T47D (cell line): ENCODE results near the gene AMMECR1L.
"Not testable (repeated sequence)": the region's sequence is repeated elsewhere in the genome, so short reads cannot be mapped to it uniquely, and the experiment has no call there.

Source experiments
- DNase-seq, 2 experiments: peaks; one replicate each; pipeline versions ENCODE4 v3.0.0 to v3.0.0-alpha.2; 2011 to 2012; ENCODE audit warnings: low read depth in 1 of 2, low spot score in 1 of 2
- JUND ChIP-seq: IDR thresholded peaks from 2 replicates; pipeline ENCODE4 v1.6.1; 2012; ENCODE audit warnings: low read depth
- in situ Hi-C: cut with HindIII; loops from 2 replicates; pipeline ENCODE4 v1.10.0; 2016; ENCODE audit warnings: low sequenced_read_pairs, low pct_unique_long_range_greater_than_20kb

AMMECR1L gene

DNA sequence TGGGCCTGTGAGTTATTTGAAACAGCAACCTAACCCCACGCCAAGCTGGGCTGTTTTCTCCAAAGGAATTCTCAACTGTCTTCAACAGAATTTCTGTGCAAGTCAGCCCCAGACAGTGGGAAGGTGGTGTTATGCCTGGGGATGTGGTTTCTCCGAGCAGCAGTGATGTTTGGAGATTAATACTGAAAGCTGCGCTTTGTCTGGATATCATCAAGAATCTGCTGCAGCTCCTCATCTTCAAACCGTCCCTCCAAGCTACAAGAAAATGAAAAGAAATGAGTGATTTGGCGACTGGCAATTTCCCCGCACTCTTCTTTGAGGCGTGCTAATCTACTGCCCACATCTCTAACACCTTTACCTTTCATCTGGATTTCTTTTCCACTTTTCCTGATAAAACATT lies 37.8 kb downstream of the AMMECR1L start:
- TF ChIP-seq JUND: no peak
- in situ Hi-C loops: no loop called here
- no peak for DNase-seq

DNA sequence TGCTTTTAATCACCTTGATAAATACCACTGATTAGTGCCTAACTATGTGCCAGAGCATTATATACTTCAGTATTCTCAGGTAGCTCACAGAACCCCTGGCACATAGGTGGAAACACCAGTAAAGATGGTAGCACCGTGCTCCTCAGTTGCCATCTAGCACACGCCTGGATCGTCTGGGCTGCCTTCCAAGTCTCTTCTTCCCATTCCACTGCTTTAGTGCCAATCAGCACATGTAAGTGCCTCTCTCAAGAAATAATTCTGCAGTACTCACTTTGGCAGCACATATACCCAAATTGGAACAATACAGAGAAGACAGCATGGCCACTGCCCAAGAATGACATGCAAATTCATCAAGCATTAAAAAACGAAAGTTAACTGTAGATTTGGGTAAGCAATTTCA lies 40.8 kb downstream of the AMMECR1L start:
- no peak for TF ChIP-seq JUND
- in situ Hi-C loops: no loop called here
- DNase-seq: no peak

DNA sequence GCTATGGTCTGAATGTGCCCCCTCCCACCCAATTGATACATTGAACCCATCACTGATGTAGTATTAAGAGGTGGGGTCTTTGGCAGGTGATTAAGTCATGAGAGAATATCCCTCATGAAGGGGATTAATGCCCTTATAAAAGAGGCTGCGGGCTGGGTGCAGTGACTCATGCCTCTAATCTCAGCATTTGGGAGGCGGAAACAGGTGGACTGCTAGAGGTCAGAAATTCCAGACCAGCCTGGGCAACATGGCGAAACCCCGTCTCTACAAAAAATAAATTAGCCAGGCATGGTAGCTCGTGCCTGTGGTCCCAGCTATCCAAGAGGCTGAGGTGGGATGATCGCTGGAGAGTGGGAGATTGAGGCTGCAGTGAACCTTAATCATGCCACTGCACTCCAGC lies 42.1 kb downstream of the AMMECR1L start:
- no peak for DNase-seq
- in situ Hi-C loops: no loop called here
- no peak for TF ChIP-seq JUND

DNA sequence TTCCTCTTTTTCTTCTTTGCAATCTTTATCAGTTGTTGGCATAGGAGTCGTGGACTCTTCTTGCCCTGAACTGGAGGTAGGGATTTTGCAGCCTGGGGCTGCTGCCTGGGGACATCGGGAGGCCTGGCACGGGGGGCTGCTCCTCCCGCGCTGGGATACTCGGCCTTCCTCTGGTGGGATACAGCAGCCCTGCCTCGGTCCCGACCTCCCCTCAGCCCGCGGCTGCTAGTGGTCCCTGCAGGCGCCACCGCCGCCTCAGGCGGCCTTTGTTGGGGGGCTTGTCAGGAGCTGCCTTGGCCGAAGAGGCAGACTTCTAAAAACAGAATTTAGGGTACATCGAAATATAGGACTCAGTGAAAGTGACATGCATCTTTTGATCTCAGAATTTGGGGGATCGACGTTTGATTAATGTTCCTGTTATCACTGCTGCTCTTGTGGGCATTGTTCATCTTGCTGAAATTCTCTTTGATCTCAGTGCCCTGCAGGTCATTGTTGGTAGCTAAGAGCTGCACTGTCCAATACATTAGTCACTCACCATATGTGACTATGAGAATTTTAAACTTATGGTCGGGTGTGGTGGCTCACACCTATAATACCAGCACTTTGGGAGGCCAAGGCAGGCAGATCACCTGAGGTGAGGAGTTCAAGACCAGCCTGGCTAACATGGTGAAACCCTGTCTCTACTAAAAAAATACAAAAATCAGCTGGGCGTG lies 44.1 kb downstream of the AMMECR1L start:
- in situ Hi-C loops: no loop called here
- no peak for DNase-seq
- TF ChIP-seq JUND: no peak

- DNase-seq: no peak
- in situ Hi-C loops: no loop called here
- TF ChIP-seq JUND: no peak
These were observed 44.9 kb downstream of the AMMECR1L start for GRCh38 chr2:127840893-127841292.

- in situ Hi-C loops: no loop called here
- no peak for DNase-seq
- no peak for TF ChIP-seq JUND
These were observed 50.8 kb downstream of the AMMECR1L start for GRCh38 chr2:127834951-127835350.

- in situ Hi-C loops: no loop called here
- no peak for DNase-seq
- no peak for TF ChIP-seq JUND
These were observed 55.9 kb downstream of the AMMECR1L start for GRCh38 chr2:127829845-127830246.

- in situ Hi-C loops, DNase-seq: not testable (repeated sequence)
These were observed 59.0 kb downstream of the AMMECR1L start for GRCh38 chr2:127826708-127827107.

DNA sequence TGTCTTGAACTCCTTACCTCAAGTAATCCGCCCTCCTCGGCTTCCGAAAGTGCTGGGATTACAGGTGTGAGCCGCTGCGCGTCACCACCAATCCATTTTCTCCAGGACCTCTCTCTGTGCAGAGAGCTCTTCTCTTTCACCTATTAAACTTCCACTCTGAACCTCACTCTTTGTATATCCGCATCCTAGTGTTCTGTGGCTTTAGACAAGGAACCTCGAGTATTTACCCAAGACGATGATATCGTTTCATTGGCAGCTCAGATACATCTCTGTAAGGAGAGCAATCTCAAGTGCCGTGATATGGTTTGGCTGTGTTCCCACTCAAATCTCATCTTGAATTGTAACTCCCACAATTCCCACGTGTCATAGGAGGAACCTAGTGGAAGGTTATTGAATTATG lies 59.7 kb downstream of the AMMECR1L start:
- no peak for TF ChIP-seq JUND
- DNase-seq: no peak
- in situ Hi-C loops: no loop called here

- no peak for DNase-seq
- in situ Hi-C loops: no loop called here
These were observed 65.6 kb downstream of the AMMECR1L start for GRCh38 chr2:127820080-127820668.

DNA sequence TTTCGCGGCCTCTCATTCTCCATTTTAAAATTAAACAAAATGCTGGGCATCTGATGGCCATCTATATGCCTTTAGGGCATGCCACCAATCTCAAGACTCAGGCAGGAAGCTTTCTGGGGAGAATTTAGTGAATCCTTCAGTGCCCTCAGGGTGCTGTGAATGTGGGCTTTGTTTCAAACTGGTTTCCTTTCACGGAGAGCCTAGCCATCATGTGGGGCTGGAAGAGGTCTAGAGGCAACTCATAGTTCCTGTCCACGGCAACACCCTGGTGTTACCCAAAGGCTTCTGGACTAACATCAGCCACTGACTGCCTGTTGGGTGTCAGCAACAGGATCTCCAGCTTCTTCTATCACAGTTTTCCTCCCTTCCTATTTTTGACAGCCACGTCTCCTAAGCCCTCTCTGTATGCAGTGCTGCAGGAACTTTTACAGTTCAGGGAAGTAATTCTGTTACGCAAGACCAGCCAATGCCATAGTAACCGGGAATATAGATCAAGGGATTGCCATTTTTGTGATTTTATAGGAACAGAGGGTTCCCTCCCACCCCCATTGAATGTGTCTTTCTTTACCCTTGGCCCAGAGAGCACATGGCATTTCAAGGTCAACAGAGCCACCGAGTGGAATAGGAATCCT lies 66.8 kb downstream of the AMMECR1L start:
- TF ChIP-seq JUND: no peak
- in situ Hi-C loops: no loop called here
- DNase-seq: no peak

More at GRCh38 chr2:127820080-127820668, 65.6 kb downstream of the AMMECR1L start:
- TF ChIP-seq JUND: no peak

DNA sequence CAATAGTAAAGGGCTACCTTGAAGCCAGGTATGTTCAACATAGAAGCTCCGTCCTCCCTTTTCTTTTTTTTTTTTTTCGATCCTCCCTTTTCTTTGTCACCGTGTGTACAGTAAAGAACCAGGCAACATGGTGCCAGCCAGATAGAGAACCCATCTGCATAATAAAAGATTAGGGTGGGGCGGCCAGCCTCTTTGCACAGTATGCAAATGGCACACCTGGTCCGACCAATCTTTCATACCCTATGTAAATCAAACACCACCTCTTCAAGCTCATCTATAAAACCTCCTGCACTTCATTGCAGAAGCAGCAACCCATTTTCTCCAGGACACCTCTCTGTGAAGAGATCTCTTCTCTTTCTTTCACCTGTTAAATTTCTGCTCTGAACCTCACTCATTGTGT lies 67.5 kb downstream of the AMMECR1L start:
- no peak for TF ChIP-seq JUND
- DNase-seq: peak in 1 of 2 experiments; percentile 50
- in situ Hi-C loops: no loop called here

GRCh38 chr2:127814677-127815076 lies 71.1 kb downstream of the AMMECR1L start:
- in situ Hi-C loops: no loop called here
- DNase-seq: no peak
- TF ChIP-seq JUND: no peak

DNA sequence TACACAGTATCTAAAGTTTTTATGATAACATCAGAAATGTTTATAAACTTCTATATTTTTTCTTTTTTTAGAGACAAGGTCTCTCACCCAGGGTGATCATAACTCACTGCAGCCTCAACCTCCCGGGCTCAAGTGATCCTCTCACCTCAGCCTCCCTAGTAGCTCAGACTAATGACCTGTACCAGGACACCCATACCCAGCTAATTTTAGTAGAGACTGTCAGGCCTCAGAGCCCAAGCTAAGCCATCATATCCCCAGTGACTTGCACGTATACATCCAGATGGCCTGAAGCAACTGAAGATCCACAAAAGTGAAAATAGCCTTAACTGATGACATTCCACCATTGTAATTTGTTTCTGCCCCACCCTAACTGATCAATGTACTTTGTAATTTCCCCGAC lies 73.3 kb downstream of the AMMECR1L start:
- in situ Hi-C loops, DNase-seq: not testable (repeated sequence)
